Measurements from ENCODE around the gene ENDOG. TPM values are rescaled to one million over a fixed set of nuclear protein-coding genes. Genes with fewer than 3 reads are reported as not detected.
"Not testable (repeated sequence)": the region's sequence is repeated elsewhere in the genome, so short reads cannot be mapped to it uniquely, and the experiment has no call there.

ENDOG gene
- total and polyA plus RNA-seq, 4 donors = 5.6 to 36.6 (median 27.7) TPM

- Histone ChIP-seq H3K9ac (ENCODE audit: insufficient read depth in 1 of 2, low read length in 2 of 2) (no peak overlapping the region), H3K4me1 (ENCODE audit: control insufficient read depth in 5 of 5, insufficient read depth in 5 of 5, low read length in 5 of 5) (no peaks in the 10 kb centered on the region), H3K27me3 (ENCODE audit: control insufficient read depth in 3 of 3, insufficient read depth in 3 of 3, low read length in 2 of 3) (no peaks in the 10 kb centered on the region), H3K36me3 (ENCODE audit: control insufficient read depth in 4 of 4, insufficient read depth in 4 of 4, low read length in 4 of 4) (peaks cover 0 to 3% (median under 1%) of the 10 kb centered on the region in 4 donors), H3K4me3 (no peak overlapping the region), H3K27ac (ENCODE audit: low read depth in 1 of 2, low read length in 1 of 2) (no peak overlapping the region), H3K9me3 (ENCODE audit: control insufficient read depth in 4 of 4, insufficient read depth in 3 of 4, low read length in 3 of 4) (no peaks in the 10 kb centered on the region)
- ATAC-seq (ENCODE audit: insufficient read depth, low FRiP score) = no peak
- TF ChIP-seq CTCF (IDR thresholded peaks at IDR 0.05; ENCODE audit: control extremely low read depth, extremely low read depth) = no peak
- DNase-seq = no peak
- 92 to 95% methylated on average over 7 of the region's 7 CpGs for WGBS, 2 donors
Measured at GRCh38 chr9:128870128-128870940, 52.0 kb downstream of the ENDOG start.

DNA sequence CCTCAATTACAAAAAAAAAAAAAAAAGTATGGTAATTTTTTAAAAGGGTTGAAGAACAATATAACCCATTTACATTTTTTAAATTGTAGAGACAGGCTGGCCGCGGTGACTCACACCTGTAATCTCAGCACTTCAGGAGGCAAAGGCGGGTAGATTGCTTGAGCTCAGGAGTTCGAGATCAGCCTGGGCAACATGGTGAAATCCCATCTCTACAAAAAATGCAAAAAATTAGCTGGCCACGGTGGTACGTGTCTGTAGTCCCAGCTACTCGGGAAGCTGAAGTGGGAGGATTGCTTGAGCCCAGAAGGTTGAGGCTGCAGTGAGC, 52.6 kb downstream of the ENDOG start:
- not testable (repeated sequence) for H3K4me1 ChIP-seq (ENCODE audit: control insufficient read depth in 5 of 5, insufficient read depth in 5 of 5, low read length in 5 of 5); H3K36me3 ChIP-seq (ENCODE audit: control insufficient read depth in 4 of 4, insufficient read depth in 4 of 4, low read length in 4 of 4); H3K27me3 ChIP-seq (ENCODE audit: control insufficient read depth in 3 of 3, insufficient read depth in 3 of 3, low read length in 2 of 3); ATAC-seq (ENCODE audit: insufficient read depth, low FRiP score); H3K4me3 ChIP-seq; H3K9me3 ChIP-seq (ENCODE audit: control insufficient read depth in 4 of 4, insufficient read depth in 3 of 4, low read length in 3 of 4); H3K27ac ChIP-seq (ENCODE audit: low read depth in 1 of 2, low read length in 1 of 2); H3K9ac ChIP-seq (ENCODE audit: insufficient read depth in 1 of 2, low read length in 2 of 2); DNase-seq
- 93 to 96% methylated on average over 7 of the region's 7 CpGs for WGBS, 2 donors

Other genes with a start within 250 kb of the ENDOG start
- 10 to 100 TPM; 32.5 to 84.8 TPM for gene DYNC2I2, start 161.7 kb upstream of the ENDOG start, total RNA-seq
- 10 to 100 TPM; 47.2 to 84.7 TPM for gene DYNC2I2, start 161.7 kb upstream of the ENDOG start, polyA plus RNA-seq
- 100 to 1,000 TPM; 232 to 364 TPM for gene SET, start 129.3 kb upstream of the ENDOG start, total RNA-seq
- 100 to 1,000 TPM in 1 of 2 donors, 10 to 100 TPM in 1; 98.0 to 146 TPM for gene SET, start 129.3 kb upstream of the ENDOG start, polyA plus RNA-seq
- gene PKN3, start 116.0 kb upstream of the ENDOG start, total RNA-seq = 10 to 100 TPM in 1 of 2 donors, 1 to 10 TPM in 1; 4.1 to 19.3 TPM
- gene PKN3, start 116.0 kb upstream of the ENDOG start, polyA plus RNA-seq = 10 to 100 TPM in 1 of 2 donors, 1 to 10 TPM in 1; 8.6 to 13.0 TPM
- gene ZDHHC12, start 94.4 kb upstream of the ENDOG start, total RNA-seq = 10 to 100 TPM; 22.6 to 49.5 TPM
- 100 to 1,000 TPM in 1 of 2 donors, 10 to 100 TPM in 1; 77.4 to 103 TPM for gene ZDHHC12, start 94.4 kb upstream of the ENDOG start, polyA plus RNA-seq
- 10 to 100 TPM; 36.5 to 39.0 TPM for gene ZER1, start 46.6 kb upstream of the ENDOG start, total RNA-seq
- gene ZER1, start 46.6 kb upstream of the ENDOG start, polyA plus RNA-seq = 10 to 100 TPM; 17.6 to 20.2 TPM
- gene TBC1D13, start 31.2 kb upstream of the ENDOG start, total RNA-seq = 10 to 100 TPM in 1 of 2 donors, 1 to 10 TPM in 1; 9.7 to 27.7 TPM
- 10 to 100 TPM; 14.0 to 14.3 TPM for gene TBC1D13, start 31.2 kb upstream of the ENDOG start, polyA plus RNA-seq
- 10 to 100 TPM; 26.1 to 50.0 TPM for gene SPOUT1, start 11.3 kb downstream of the ENDOG start, total RNA-seq
- gene SPOUT1, start 11.3 kb downstream of the ENDOG start, polyA plus RNA-seq = 10 to 100 TPM; 23.7 to 32.0 TPM
- 1 to 10 TPM; 4.6 to 7.7 TPM for gene KYAT1, start 63.5 kb downstream of the ENDOG start, total RNA-seq
- 1 to 10 TPM; 4.5 to 5.0 TPM for gene KYAT1, start 63.5 kb downstream of the ENDOG start, polyA plus RNA-seq
- gene LRRC8A, start 63.6 kb downstream of the ENDOG start, total RNA-seq = 10 to 100 TPM; 30.4 to 60.8 TPM
- 10 to 100 TPM; 26.6 to 66.9 TPM for gene LRRC8A, start 63.6 kb downstream of the ENDOG start, polyA plus RNA-seq
- 10 to 100 TPM; 25.5 to 66.5 TPM for gene PHYHD1, start 102.5 kb downstream of the ENDOG start, total RNA-seq
- gene PHYHD1, start 102.5 kb downstream of the ENDOG start, polyA plus RNA-seq = 10 to 100 TPM; 21.4 to 86.3 TPM
- gene DOLK, start 129.1 kb downstream of the ENDOG start, total RNA-seq = 10 to 100 TPM; 10.6 to 17.9 TPM
- gene DOLK, start 129.1 kb downstream of the ENDOG start, polyA plus RNA-seq = 10 to 100 TPM in 1 of 2 donors, 1 to 10 TPM in 1; 9.6 to 19.1 TPM
- 10 to 100 TPM; 39.3 to 48.5 TPM for gene NUP188, start 129.2 kb downstream of the ENDOG start, total RNA-seq
- gene NUP188, start 129.2 kb downstream of the ENDOG start, polyA plus RNA-seq = 10 to 100 TPM; 17.0 to 24.9 TPM
- gene SH3GLB2, start 209.8 kb downstream of the ENDOG start, total RNA-seq = 10 to 100 TPM; 51.3 to 88.9 TPM
- 100 to 1,000 TPM in 1 of 2 donors, 10 to 100 TPM in 1; 54.5 to 110 TPM for gene SH3GLB2, start 209.8 kb downstream of the ENDOG start, polyA plus RNA-seq
- gene MIGA2, start 218.1 kb downstream of the ENDOG start, total RNA-seq = 10 to 100 TPM; 22.9 to 31.6 TPM
- 10 to 100 TPM; 18.6 to 19.1 TPM for gene MIGA2, start 218.1 kb downstream of the ENDOG start, polyA plus RNA-seq

Measured in lung (tissue), 12 donors.